Pericardium fibroblast (primary cell): Measurements from ENCODE around the gene BAZ1B. TPM values are rescaled to one million over a fixed set of nuclear protein-coding genes. Genes with fewer than 3 reads are reported as not detected.

ENCODE experiments used
- total RNA-seq: library from RNA; depleted of rRNA; stranded (reverse); fragments of >200 nt; gene quantifications from 2 replicates; pipeline ENCODE4 v1.2.3, GENCODE V29; 2015

BAZ1B gene, protein sequence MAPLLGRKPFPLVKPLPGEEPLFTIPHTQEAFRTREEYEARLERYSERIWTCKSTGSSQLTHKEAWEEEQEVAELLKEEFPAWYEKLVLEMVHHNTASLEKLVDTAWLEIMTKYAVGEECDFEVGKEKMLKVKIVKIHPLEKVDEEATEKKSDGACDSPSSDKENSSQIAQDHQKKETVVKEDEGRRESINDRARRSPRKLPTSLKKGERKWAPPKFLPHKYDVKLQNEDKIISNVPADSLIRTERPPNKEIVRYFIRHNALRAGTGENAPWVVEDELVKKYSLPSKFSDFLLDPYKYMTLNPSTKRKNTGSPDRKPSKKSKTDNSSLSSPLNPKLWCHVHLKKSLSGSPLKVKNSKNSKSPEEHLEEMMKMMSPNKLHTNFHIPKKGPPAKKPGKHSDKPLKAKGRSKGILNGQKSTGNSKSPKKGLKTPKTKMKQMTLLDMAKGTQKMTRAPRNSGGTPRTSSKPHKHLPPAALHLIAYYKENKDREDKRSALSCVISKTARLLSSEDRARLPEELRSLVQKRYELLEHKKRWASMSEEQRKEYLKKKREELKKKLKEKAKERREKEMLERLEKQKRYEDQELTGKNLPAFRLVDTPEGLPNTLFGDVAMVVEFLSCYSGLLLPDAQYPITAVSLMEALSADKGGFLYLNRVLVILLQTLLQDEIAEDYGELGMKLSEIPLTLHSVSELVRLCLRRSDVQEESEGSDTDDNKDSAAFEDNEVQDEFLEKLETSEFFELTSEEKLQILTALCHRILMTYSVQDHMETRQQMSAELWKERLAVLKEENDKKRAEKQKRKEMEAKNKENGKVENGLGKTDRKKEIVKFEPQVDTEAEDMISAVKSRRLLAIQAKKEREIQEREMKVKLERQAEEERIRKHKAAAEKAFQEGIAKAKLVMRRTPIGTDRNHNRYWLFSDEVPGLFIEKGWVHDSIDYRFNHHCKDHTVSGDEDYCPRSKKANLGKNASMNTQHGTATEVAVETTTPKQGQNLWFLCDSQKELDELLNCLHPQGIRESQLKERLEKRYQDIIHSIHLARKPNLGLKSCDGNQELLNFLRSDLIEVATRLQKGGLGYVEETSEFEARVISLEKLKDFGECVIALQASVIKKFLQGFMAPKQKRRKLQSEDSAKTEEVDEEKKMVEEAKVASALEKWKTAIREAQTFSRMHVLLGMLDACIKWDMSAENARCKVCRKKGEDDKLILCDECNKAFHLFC (N-terminal part only)
- 32.3 and 36.6 TPM in 2 replicates for total RNA-seq

DNA sequence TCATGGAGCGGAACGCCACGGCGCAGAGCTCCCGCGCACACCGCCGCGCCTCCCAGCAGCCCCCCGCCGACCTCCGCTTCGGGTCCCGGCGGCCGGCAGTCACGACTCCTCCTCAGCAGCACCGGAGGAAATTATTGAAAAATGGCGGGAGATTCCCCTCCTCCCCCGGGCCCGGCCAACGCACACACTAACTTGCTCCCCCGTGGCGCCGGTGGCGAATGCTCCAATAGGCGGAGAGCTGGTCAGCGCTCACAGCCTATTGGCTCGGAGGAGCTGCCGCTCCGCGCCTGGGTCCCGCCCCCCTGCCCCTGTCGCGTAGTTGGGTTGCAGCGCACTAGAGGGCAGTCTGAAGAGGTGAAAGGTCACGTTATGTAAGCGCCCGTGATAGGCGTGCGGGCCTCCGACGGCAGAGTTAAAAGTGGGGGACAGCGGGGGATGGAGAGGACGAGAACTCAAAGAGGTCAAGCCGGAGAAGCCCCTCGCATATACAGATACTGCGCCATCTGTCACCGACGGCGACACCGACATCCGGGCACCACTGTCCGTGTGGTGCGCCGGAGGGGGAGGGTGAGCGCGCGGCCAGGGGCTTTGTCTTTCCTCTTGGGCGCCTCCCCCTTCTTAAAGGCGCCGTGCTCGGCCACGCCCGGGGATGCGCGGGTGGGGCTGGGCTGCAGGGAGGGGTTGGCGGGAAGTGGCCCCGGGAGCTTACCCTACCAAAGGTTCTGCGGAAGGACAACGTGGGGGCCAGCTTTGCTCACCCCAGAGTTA lies at the start of gene BAZ1B:
TSS of gene BAZ1B (minus strand) at position 189 of the 768 bp plus-strand sequence. CDS start 360 bp downstream, outside the sequence.

DNA sequence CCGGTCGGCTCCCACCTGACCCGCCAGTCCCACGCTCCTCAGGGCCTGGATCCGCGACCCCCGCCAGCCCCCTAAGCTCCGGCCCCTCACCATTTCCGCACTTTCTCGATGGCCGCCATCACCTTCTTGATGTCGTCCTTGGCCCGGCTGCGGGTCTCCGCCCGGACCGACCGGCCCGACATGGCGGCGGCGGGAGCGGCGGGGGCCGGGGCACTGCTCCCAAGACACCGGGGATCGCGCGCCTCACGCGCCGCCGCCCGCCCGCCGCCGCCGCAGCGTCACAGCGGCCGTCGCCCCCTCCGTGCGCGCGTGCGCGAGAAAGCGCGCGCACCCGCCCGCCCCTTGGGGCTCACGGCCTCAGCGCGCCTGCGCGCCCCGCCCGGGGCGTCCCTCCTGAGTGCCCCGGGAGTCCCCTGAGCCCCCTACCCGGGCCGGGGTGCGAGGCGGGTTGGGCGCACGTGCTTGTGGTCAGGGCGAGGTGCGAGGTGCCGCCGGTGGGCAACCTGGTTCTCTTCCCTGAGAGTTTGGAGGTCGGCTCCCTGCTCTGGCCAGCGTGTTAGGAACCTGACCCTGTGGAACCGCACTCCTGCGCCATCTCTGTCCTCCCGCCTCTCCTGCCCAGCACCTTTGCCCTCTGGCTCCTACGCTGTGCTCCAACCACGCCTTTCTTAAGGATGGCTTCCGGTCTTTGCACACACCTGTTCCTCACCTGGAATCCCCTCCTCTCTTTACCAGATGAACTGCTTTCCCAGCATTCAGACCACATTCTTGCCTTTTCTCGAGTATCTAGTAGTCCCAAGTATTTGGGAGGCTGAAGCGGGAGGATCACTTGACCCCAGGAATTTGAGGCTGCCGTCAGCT lies 35.5 kb upstream of the BAZ1B start, which contains the start of gene BCL7B:
TSS of gene BCL7B (minus strand) at position 294 of the 861 bp plus-strand sequence. CDS start at position 182, 112 bp downstream.

Other genes with a start within 250 kb of the BAZ1B start
- 11.8 and 22.1 TPM in 2 replicates for gene NSUN5, start 213.5 kb downstream of the BAZ1B start, total RNA-seq
- not detected in 2 replicates for gene TRIM50, start 194.2 kb downstream of the BAZ1B start, total RNA-seq
- gene FKBP6, start 194.1 kb downstream of the BAZ1B start, total RNA-seq: not detected in 2 replicates
- 0.34 and 1.3 TPM in 2 replicates for gene FZD9, start 88.5 kb downstream of the BAZ1B start, total RNA-seq
- 20.1 and 37.5 TPM in 2 replicates for gene BCL7B, start 35.4 kb upstream of the BAZ1B start, total RNA-seq
- gene TBL2, start 56.3 kb upstream of the BAZ1B start, total RNA-seq: 48.5 and 76.3 TPM in 2 replicates
- gene MLXIPL, start 102.2 kb upstream of the BAZ1B start, total RNA-seq: 0.34 TPM in 1 of 2 replicates, not detected in the other
- gene VPS37D, start 145.5 kb upstream of the BAZ1B start, total RNA-seq: 4.1 and 7.0 TPM in 2 replicates
- 3.2 and 6.7 TPM in 2 replicates for gene DNAJC30, start 161.2 kb upstream of the BAZ1B start, total RNA-seq
- gene BUD23, start 161.3 kb upstream of the BAZ1B start, total RNA-seq: 31.6 and 45.7 TPM in 2 replicates
- gene STX1A, start 197.4 kb upstream of the BAZ1B start, total RNA-seq: 10.2 and 11.8 TPM in 2 replicates
- 9.6 and 11.0 TPM in 2 replicates for gene ABHD11, start 216.5 kb upstream of the BAZ1B start, total RNA-seq
- not detected in 2 replicates for gene CLDN3, start 248.0 kb upstream of the BAZ1B start, total RNA-seq